GM21447 (cell line): Measurements from ENCODE around the gene MARK3.

Experiments
- ATAC-seq: cut with Tn5 transposase; IDR thresholded peaks from one replicate; pipeline ENCODE4 v1.9.1; 2021; ENCODE audit not compliant: unreplicated experiment

Gene MARK3

DNA sequence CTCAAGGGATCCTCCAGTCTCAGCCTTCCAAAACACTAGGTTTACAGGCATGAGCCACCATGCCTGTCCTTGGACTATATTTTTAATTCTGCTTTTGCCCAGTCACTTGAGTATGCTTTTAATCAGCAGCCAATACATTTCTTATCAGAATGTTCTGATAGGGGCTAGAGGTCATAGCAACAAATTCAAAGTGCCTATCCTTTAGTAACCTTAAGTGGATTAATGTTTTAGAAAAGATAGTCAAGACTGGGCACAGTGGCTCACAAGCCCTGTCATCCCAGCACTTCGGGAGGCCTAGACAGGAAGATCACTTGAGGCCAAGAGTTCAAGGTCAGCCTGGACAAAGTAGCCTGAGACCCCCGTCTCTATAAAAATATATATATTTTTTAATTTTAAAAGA lies 100.3 kb downstream of the MARK3 start:
- ATAC-seq: no peak

DNA sequence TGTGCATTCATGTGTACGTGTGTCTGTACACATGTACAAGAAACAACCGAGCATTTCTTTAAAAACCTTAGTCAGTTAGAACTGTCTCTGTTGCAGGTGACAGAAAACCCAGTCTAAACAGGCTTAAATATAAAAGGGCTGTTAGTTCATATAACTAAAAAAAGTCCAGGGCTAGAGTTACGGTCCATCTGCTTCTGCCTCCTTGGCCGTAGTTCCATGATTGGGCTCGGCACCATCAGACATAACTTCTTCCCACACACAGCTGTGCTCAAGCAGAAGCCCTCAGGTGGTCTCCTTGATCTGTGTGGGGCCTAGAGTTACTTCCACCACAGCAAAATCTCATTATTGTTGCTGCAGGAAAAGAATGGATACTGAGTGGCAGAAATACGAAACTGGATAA lies 102.9 kb downstream of the MARK3 start:
- no peak for ATAC-seq

DNA sequence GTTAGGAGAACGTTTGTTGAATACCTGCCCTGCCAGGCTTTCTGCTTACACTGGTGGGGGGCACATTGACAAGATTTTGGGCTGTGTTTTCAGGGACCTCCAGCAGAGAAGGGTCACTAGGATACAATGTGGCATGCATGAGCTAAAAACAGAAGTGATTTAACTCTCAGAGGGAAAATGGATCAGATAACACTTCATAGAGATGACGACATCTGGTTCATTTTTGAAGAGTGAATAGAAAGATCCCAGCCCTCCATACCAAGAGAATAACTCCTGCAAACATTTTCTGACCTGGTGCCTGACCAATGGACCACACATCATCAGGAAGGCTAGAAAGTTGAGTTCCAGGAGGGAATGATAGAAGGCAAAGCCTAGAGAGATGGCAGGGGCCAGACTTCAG lies 103.7 kb downstream of the MARK3 start:
- ATAC-seq: no peak

DNA sequence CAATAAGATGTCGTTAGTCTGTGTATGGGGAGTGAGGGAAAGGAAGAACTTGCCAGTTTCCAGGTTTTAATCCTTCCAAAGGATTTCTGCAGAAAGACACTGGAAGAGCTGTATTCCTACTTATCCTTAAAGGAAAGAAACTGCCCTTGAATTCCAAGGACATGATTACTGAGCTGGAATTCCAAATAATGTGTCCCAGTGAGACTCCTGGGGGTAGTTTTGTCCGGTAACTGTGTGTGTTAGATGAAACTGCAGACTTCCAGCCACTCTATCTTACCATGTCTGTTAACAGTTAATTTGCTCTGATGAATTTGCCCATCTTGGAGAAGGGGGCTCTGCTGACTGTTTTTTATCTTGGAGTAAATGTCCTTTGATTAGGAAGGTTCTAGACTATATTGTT lies 104.4 kb downstream of the MARK3 start:
- ATAC-seq: no peak

DNA sequence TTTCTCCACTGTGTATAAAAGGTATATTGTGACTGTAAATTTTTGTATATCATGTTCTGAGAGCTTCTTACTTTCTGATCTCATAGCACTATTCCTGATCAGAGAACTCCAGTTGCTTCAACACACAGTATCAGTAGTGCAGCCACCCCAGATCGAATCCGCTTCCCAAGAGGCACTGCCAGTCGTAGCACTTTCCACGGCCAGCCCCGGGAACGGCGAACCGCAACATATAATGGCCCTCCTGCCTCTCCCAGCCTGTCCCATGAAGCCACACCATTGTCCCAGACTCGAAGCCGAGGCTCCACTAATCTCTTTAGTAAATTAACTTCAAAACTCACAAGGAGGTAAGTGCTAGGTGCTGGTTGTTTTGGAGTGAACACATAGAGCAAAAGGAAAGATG lies 106.5 kb downstream of the MARK3 start:
- ATAC-seq: no peak

DNA sequence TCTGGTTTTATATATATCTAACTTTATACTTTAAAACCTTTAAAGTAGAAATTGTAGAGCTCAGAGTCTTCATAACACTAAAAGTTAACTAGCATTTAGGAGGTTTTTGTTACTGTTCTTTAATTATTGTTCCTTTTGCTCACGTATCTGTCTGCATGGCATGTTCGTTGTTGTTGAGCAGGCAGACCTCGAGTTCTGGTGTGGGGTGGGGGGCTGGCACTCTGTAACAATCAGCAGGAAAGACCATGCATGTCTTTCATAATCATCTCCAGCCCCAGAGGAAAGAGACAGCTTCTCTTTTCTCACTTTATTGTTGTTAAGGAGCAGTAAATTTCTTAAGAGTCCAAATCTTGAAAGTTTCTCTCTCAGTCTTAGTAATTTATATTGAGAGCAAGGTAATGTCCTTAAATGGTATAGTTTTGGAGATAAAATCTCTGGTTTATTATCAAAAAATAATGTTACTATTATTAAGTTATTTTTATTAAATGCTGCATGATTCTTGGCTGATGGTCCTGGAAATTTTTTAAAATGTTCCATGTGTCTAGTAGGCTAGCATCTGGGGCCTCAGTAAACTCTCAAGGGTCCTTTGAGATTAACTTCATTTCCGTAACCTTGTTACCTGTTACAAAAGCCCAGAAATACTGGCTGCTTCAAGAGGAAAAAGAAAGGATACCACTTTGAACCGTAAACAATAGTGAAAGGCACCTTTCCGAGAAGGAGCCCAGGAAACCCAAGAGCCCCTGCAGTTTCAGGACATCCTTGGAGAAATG lies 107.1 kb downstream of the MARK3 start:
- no peak for ATAC-seq

DNA sequence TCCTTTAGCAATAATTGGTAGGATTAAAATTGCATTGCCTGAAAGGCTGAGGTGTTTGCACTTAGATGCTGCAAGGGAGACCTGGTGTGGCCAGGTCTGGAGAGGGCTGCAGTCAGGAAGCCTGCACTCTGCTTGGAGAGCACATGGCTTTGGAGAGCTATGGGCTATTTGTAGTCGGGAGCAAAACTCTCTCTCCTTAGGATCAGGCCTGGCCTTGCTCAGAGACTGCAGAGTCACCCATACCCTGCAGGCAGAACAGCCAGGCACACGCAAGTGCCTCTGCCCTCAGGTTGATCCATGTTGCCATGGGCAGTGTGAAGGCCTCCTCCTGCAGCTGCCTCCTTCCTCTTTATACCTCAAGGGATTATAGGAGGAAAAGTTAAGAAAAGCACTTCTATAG lies 110.6 kb downstream of the MARK3 start:
- no peak for ATAC-seq

DNA sequence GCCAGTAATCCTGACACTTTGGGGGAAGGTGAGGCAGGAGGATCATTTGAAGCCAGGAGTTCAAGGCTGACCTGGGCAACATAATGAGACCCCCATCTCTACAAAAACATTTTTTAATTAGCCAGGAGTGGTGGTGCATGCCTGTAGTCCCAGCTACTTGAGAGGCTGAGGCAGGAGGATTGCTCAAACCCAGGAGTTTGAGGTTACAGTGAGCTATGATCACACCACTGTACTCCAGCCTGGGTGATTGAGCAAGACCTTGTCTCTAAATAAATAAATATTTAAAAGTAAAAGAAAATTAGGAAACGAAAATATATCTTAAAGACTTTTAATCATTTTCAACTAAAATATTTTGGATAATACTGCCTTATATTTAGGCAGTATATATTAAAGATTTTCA lies 111.6 kb downstream of the MARK3 start:
- no peak for ATAC-seq

DNA sequence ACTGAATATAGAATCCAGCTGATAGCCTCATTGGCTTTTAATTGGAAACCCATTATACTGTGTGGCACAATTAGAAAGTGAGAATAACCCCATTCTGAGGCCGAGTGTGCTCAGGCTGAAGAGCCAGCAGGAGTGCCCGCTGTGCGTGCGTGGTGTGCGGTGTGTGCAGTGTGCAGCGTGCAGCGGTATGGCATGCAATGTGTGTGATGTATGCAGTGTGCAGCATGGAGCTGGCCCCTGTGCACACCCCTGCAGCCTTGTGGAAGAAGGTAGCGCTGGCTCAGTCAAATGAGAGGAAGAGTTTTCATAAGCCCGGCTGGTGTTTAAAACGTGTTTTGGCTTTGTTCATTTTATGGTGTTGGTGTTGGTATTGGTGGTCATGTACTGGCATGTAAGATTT lies 114.5 kb downstream of the MARK3 start:
- no peak for ATAC-seq

DNA sequence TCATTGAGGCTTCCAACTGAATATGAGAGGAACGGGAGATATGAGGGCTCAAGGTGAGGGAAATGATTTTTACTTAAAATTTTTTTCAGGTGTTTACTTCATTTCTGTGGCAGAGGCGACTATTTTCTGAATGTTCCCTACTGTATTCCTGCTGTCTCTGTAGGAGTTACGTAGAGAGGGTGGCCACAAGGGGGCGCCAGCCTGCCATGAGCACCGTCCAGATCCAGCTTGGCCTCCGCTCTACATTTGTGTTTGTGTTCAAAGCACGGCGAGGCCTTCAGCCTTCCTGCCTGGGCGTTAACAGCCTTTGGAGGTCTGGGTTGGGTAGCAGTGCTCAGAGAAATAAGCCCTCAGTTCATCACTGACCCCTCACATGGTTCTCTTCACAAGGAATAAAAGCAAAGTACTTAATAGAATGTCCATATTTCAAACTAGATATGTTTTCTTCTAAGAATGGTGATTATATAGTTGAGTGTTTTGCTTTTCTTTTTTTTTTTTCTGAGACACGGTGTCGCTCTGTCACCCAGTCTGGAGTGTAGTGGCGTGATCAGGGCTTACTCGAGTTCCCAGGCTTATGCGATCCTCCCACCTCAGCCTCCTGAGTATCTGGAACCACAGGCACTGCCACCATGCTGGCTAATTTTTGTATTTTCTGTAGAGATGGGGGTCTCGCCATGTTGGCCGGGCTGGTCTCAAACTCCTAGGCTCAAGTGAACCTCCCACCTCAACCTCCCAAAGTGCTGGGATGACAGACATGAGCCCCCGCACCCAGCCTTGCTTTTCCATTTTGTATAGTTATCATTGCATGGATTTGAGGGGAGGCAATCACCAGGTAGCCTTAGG lies 115.2 kb downstream of the MARK3 start:
- peak; percentile 53 for ATAC-seq

DNA sequence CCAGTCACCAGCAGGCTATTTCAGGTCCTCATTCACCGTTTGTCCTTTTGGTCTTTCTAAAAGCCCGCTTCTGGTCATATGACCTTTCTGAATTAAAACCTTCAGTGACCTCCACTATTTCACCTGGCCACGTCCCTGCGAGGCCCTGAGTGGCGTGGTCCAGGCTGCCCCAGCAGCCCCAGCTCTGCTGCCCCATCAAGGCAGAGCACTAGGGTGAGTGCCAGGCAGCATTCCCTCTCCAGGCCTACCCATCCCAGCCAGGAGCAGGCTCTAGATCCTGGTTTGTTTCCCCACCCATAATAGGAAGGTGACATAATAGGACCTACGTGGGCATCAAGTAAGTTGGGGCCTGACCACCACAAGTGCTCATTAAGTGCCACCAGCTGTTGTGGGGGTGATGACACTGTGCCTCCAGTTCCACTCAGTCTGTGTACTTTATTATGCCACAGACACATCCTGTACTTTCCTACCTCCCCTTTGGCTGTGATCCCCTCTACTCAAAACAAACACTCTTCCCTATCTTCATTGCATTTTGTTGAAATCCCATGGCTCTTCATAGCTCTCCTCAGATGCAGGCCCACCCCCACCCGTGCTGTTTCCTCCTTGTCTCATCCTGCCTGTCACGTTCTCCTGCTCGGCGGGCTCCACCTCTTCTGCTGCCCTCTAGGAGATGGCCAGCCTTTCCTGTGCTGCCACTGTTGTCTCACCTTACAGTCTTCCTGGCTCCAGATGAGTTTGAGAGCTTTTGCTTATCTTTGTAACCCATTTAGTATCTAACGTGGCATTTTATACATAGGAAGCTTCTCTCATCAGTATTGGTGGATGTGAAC lies 116.0 kb downstream of the MARK3 start:
- no peak for ATAC-seq

DNA sequence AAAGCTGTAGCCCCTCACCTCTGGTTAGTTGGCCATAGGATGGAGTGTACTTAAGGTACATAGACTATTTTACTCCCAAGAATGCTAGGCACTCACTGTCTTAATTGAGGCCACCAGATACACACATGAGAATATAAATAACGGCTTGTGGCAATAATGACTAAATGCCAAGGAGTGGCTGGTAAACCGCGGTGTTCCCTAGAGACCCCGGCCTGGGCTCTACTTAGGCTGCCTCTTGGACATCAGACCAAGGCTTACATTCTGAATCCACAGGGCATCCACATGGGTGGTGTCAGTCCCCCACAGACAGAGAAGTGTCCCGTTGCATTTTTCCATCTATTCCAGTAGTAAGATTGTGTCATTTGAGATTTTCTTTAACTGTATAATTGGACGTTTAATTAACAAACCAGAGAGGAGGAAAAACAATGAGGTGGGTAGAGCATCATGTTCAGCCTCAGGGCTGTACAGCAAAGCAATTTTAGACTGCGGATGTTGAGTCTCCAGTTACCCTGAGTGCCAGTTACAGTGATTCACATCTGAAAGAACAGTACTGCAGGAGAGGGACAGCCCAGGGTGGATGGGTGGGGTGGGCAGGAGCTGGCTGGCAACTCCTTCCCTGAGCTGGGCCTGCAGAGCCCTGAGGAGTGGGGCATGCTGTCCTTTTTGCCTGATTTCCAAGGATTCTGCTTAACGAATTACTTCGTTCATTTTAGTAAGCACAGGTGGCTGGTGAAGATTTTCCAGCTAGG lies 116.9 kb downstream of the MARK3 start:
- no peak for ATAC-seq

DNA sequence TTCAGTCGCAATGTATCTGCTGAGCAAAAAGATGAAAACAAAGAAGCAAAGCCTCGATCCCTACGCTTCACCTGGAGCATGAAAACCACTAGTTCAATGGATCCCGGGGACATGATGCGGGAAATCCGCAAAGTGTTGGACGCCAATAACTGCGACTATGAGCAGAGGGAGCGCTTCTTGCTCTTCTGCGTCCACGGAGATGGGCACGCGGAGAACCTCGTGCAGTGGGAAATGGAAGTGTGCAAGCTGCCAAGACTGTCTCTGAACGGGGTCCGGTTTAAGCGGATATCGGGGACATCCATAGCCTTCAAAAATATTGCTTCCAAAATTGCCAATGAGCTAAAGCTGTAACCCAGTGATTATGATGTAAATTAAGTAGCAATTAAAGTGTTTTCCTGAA lies 117.7 kb downstream of the MARK3 start:
- no peak for ATAC-seq

DNA sequence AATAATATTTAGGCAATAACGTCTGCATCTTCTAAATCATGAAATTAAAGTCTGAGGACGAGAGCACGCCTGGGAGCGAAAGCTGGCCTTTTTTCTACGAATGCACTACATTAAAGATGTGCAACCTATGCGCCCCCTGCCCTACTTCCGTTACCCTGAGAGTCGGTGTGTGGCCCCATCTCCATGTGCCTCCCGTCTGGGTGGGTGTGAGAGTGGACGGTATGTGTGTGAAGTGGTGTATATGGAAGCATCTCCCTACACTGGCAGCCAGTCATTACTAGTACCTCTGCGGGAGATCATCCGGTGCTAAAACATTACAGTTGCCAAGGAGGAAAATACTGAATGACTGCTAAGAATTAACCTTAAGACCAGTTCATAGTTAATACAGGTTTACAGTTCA lies 118.1 kb downstream of the MARK3 start:
- ATAC-seq: no peak

DNA sequence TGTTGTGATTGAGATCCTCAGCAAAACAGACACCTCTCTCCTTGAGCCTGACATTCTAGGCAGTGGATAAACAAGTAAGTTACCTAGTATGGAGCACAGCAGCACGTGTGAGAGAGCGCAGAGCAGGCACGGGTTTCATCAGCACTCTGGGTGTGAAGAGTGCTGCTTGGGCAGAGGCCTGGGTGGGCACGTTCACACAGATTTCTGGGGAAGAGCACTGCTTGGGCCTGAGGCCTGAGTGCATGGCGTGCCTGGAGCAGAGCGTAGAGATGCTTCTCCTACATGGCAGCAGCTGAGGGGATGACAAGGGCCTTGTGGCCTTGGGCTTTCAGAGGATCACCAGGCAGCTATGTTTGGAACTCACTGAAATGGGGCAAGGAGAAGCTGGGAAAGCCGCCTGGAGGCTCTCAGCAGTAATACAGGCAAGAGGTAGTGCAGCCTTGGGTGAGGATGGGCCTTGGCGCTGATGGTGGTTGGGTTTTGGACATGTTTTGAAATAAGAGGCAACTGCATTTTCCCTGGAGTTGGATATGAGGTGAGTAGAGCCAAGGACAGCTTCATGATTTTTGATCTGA lies 119.9 kb downstream of the MARK3 start:
- no peak for ATAC-seq

DNA sequence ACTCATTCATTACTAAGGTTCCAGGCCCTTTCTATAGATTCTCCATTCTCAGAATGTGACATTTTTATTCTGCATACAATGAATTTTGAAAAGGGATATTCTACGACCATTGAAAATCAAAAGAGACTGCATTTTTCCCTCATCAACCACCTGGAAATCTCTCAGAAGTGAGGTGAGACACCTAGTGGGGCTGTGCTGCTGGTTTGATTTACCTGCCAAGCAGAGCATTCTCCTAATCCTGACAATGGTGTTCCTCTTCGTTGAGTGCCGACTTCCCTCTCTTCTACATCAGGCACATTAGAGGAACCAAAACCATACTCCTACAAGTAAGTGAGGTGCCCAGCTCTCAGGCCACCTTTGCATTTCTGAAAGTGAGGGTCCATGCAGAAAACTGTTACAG lies 122.5 kb downstream of the MARK3 start:
- ATAC-seq: no peak

DNA sequence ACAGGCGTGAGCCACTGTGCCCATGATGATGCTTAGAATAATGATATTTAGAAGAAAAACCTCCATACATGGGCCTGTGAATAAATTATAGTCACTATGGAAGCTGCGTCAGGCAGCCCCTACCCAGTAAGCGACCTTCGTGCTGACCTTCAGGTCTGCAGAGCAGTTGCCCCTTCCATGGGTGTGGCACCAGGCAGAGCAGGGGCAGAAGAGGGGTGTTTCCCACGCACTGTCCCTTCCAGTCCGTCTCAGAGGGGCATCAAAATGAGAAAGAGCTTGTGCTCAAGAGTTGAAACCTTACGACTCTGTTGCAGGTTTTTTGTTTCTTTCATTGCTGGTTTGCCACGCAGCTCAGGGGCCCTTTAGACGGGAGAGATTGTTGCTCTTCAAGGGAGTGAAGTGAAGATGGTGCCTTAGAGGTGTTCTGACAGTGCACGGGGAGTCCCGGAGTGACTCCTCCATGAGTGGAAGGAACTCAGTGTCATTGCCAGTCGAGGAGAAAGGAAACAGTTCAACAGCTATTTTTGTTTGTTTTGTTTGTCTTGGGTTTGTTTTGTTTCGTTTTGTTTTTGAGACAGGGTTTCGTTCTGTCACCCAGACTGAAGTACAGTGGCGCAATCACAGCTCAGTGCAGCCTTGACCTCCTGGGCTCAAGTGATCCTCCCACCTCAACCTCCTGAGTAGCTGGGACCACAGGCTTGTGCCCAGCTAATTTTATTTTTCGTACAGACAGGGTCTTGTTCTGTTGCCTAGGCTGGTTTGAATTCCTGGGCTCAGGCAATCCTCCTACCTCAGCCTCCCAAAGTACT lies 123.5 kb downstream of the MARK3 start:
- ATAC-seq: no peak

DNA sequence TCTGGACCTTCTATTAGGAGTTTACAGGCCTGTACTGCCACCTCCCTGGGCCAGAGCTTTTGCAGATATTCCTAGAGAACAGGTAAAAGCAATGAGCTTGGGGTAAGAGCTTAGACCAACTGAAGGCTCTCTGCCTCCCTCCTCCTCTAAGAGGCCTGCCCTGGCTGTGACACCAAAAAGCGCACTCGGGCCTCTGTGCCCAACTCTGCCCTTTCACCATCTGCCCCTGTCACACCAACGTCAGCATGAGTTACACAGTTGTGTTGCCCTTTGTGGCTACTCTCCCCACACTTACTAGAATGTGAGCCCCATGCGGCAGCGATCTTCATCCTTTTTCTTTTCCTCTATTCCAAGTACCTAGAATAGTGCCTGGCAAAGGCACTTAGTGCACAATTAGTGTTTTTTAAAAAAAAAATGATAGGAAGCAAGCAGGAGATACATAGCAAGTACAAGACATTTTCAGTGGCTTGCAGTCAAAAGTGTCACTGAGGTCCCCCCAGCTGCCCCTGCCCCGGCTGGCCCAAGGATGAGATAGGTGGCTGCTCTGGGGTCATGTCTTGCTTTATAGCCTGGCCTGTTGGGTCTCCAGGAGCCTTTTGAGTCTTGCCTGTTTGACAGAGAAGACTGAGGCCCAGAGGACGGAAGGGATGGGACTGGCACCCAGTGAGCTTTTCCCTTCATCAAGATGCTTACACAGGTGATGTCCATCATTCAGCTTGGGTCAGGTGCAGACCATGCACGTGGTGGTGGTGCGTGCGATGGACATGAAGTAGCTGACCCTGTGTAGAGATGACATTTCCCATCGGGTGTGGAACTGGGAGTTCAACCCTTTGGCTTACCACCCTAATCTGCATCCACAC lies 124.9 kb downstream of the MARK3 start:
- no peak for ATAC-seq
